HepG2 (cell line): ENCODE data around the gene NCAPD2. TPM values are rescaled to one million over a fixed set of nuclear protein-coding genes. Genes with fewer than 3 reads are reported as not detected.

Experiments used
- AGO1 ChIP-seq: fragments of 200-400 bp; formaldehyde crosslinking; IDR thresholded peaks from 2 replicates; pipeline ENCODE4 v1.6.1; 2017; ENCODE audit warnings: mild to moderate bottlenecking, low read depth, low read length, moderate library complexity; ENCODE audit not compliant: poor library complexity, severe bottlenecking
- ARID3A ChIP-seq: IDR thresholded peaks from 2 replicates; pipeline ENCODE4 v1.6.1; 2012; ENCODE audit warnings: low read depth, low read length, improper control_type of control experiment
- ERF ChIP-seq: IDR thresholded peaks from 2 replicates; pipeline ENCODE4 v1.6.1; 2018; ENCODE audit warnings: missing biosample characterization, missing genetic modification reagents
- HNF4G ChIP-seq, 2 experiments: sonication (generic) in 1 of 2; formaldehyde crosslinking in 1 of 2; IDR thresholded peaks; 2 replicates each; pipeline versions ENCODE4 v1.4.0 to v1.6.1; 2011 to 2020; ENCODE audit warnings: borderline replicate concordance in 2 of 2, low read depth in 2 of 2, mild to moderate bottlenecking in 2 of 2, low read length in 1 of 2, missing genetic modification reagents in 1 of 2, moderate library complexity in 1 of 2
- KIAA2018 ChIP-seq: sonication (generic); formaldehyde crosslinking; IDR thresholded peaks from 2 replicates; pipeline ENCODE4 v1.5.0; 2020; ENCODE audit warnings: mild to moderate bottlenecking, missing genetic modification reagents, borderline replicate concordance
- MYC ChIP-seq: sonication (generic); formaldehyde crosslinking; IDR thresholded peaks from 2 replicates; pipeline ENCODE4 v1.9.0; 2021; ENCODE audit warnings: missing genetic modification reagents, borderline replicate concordance
- ZBTB7A ChIP-seq: sonication (generic); formaldehyde crosslinking; IDR thresholded peaks from 2 replicates; pipeline ENCODE4 v1.8.0; 2022; ENCODE audit warnings: mild to moderate bottlenecking, missing genetic modification reagents
- ZNF142 ChIP-seq: sonication (generic); formaldehyde crosslinking; IDR thresholded peaks from 2 replicates; pipeline ENCODE4 v1.4.0; 2020; ENCODE audit warnings: missing genetic modification reagents
- polyA plus RNA-seq, 8 experiments: library from polyadenylated mRNA; depleted of rRNA in 3 of 8; stranded (reverse) in 7 of 8; unstranded in 1 of 8; fragments of >200 nt; fragmentation: Illumina TruSeq in 4 of 8; extraction: Trizol in 4 of 8; gene quantifications; 2 replicates each; pipeline versions ENCODE4 v1.2.1 to v1.2.3, GENCODE V29; 2011 to 2016; ENCODE audit warnings: low read depth in 4 of 8, missing spikeins in 1 of 8, mixed read lengths in 1 of 8; ENCODE audit not compliant: insufficient read depth in 1 of 8
- total RNA-seq, 5 experiments: library from RNA; depleted of rRNA; stranded (reverse); fragments of >200 nt; fragmentation: Illumina TruSeq; extraction: Trizol; gene quantifications; 2 replicates each; pipeline ENCODE4 v1.2.3, GENCODE V29; 2016; ENCODE audit warnings: low read depth in 1 of 5
- TF ChIP-seq, protein P1 (sequence below): sonication (generic); formaldehyde crosslinking; IDR thresholded peaks from 2 replicates; pipeline ENCODE4 v1.4.0; 2020; ENCODE audit warnings: mild to moderate bottlenecking, missing genetic modification reagents

The NCAPD2 gene
- total and polyA plus RNA-seq, 2 of the 13 experiments (the other 11 are each of a cell fraction or from before 2014, with no cell fraction given): 51.1 to 65.6 TPM

- TF ChIP-seq ZNF142 (CRISPR knock-in tag) (peak; percentile 40; the same call in 1 of the 2 replicates), AGO1 (peak; percentile 84), ERF (CRISPR knock-in tag) (peak; percentile 81), KIAA2018 (CRISPR knock-in tag) (no peak), HNF4G (IDR thresholded peaks at IDR 0.05; ENCODE audit: borderline replicate concordance, low read depth, low read length) (0 out of 2 replicates have a peak, but pooled peaks have one; percentile 6), HNF4G (CRISPR knock-in tag; IDR thresholded peaks at IDR 0.05; ENCODE audit: borderline replicate concordance, low read depth) (no peak), MYC (CRISPR knock-in tag) (no peak; the same call in 1 of the 2 replicates), ZBTB7A (CRISPR knock-in tag) (no peak; the same call in 1 of the 2 replicates), ARID3A (no peak)
- TF ChIP-seq, protein P1, sequence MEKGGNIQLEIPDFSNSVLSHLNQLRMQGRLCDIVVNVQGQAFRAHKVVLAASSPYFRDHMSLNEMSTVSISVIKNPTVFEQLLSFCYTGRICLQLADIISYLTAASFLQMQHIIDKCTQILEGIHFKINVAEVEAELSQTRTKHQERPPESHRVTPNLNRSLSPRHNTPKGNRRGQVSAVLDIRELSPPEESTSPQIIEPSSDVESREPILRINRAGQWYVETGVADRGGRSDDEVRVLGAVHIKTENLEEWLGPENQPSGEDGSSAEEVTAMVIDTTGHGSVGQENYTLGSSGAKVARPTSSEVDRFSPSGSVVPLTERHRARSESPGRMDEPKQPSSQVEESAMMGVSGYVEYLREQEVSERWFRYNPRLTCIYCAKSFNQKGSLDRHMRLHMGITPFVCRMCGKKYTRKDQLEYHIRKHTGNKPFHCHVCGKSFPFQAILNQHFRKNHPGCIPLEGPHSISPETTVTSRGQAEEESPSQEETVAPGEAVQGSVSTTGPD (CRISPR knock-in tag): peak; percentile 20; the same call in 1 of the 2 replicates
These were observed 23.3 kb upstream of the NCAPD2 start, which contains the start of gene VAMP1 (continued) for GRCh38 chr12:6470375-6471163.
